Stimulated activated memory B cell treated with anti-CD40 and anti-IgM and Interleukin-4, amounts not matched to agents 10 μg/mL and 1 μg/mL and 100 μg/mL, for 72 hours (primary cell): ENCODE measurements around the gene THSD4.

Source experiments
- ATAC-seq: fragments of 150-1000 bp; cut with Tn5 transposase; 2 replicates; pipeline ENCODE4 v1.10.0; 2021
- H3K27ac Mint-ChIP-seq: one replicate; pipeline ENCODE4 v1.8.0; 2022; ENCODE audit warnings: mild to moderate bottlenecking, mixed read lengths
- H3K27me3 Mint-ChIP-seq: one replicate; pipeline ENCODE4 v1.8.0; 2022; ENCODE audit warnings: mixed read lengths
- H3K36me3 Mint-ChIP-seq: one replicate; pipeline ENCODE4 v1.8.0; 2022; ENCODE audit warnings: mixed read lengths
- H3K4me1 Mint-ChIP-seq: one replicate; pipeline ENCODE4 v1.8.0; 2022; ENCODE audit warnings: mixed read lengths
- H3K4me3 Mint-ChIP-seq: one replicate; pipeline ENCODE4 v1.8.0; 2022; ENCODE audit warnings: mild to moderate bottlenecking, moderate library complexity, mixed read lengths
- H3K9me3 Mint-ChIP-seq: one replicate; pipeline ENCODE4 v1.8.0; 2022; ENCODE audit warnings: mixed read lengths

Gene THSD4

DNA sequence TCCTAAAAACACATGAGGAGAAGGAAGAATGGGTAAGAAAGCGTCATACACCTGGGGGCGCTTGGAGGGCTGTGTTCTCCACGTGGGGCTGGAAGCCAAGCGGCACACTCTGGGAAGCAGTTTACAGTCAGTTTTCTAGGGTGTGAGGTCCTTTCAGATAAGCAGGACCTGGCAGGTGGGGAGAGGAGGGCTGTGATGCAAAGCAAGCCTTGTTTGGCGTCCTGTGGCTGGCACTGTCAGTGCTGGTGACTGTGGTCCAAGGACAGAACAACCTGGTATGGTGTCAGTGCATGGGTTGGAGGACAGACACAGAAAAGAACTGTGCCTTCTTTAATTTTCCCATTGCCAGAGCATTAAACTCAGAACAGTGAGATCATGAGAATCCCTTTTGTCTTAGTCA is 434.4 kb downstream of the THSD4 start:
- Mint-ChIP-seq H3K27ac (no peak overlapping the region), H3K4me1 (no peaks in the 10 kb centered on the region)
- no peak for ATAC-seq

DNA sequence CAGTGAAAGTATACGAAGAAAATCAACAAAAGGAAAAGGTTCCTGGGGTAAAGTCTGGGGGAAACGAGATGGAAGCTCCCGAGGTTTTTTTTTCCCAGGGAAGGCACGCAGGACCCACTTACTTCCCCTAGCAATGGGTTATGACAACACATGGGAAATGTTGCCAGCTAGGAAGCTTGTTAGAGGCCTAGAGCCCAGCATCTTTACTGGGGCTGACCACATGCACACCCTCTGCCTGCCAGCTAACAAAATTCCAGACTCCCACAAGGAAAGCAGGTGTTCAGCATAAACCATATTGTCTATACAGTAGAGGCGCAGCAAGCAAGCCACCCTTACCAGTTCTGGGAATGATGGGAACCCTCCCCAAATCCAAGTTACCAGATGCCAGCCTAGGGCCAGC is 436.3 kb downstream of the THSD4 start:
- no peaks in the 10 kb centered on the region for H3K36me3 Mint-ChIP-seq
- no peak for ATAC-seq
- no peaks in the 10 kb centered on the region for H3K9me3 Mint-ChIP-seq
- no peaks in the 10 kb centered on the region for H3K4me1 Mint-ChIP-seq
- no peak overlapping the region for H3K4me3 Mint-ChIP-seq
- no peak overlapping the region for H3K27ac Mint-ChIP-seq
- no peaks in the 10 kb centered on the region for H3K27me3 Mint-ChIP-seq

More for the DNA sequence above, 434.4 kb downstream of the THSD4 start:
- H3K36me3 Mint-ChIP-seq: no peaks in the 10 kb centered on the region
- no peak overlapping the region for H3K4me3 Mint-ChIP-seq
- peaks cover 4% of the 10 kb centered on the region for H3K9me3 Mint-ChIP-seq
- no peaks in the 10 kb centered on the region for H3K27me3 Mint-ChIP-seq

DNA sequence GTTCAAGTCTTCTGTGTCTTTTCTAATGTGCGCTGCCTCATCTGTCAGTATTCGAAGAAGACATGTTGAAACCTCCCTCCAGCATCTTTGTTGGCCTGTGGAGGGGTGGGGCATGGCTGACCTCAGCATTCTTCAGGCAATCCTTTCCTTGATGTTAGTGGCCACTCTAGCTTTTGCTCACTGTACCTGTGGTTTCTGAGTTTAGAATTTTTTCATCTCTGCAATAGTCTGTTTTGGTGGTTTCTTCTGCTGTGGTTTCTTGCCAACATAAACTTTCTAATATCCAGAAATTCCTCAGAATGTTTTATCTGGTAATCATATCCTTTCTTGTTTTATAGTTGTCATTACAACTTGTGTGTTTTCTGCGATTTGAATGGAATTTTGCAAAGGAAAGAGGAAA is 443.8 kb downstream of the THSD4 start:
- H3K36me3 Mint-ChIP-seq: no peaks in the 10 kb centered on the region
- ATAC-seq: no peak

DNA sequence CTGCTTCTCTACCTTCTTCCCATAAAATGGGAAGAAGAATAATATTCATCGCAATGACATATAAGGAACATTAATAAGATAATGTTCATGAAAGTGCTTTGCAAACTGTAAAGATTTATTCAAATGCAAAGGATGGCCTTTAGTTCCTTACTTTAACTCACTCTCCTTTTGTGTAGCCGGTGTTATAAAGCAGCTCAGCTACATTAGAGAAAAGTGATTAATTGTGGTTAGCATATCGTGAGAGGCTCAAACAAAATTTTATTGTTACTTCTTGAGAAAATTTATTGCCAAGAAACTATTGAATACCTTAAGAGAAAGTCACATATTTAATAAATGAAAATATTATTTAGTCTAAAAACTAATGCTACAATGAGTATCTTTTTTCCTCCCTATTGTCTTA is 444.3 kb downstream of the THSD4 start:
- H3K36me3 Mint-ChIP-seq: no peaks in the 10 kb centered on the region
- ATAC-seq: no peak
- no peaks in the 10 kb centered on the region for H3K4me1 Mint-ChIP-seq
- H3K27me3 Mint-ChIP-seq: peaks cover 22% of the 10 kb centered on the region
- H3K4me3 Mint-ChIP-seq: no peak overlapping the region
- no peaks in the 10 kb centered on the region for H3K9me3 Mint-ChIP-seq
- H3K27ac Mint-ChIP-seq: no peak overlapping the region

More for the DNA sequence above, 443.8 kb downstream of the THSD4 start:
- no peak overlapping the region for H3K27ac Mint-ChIP-seq
- H3K27me3 Mint-ChIP-seq: peaks cover 22% of the 10 kb centered on the region
- H3K4me3 Mint-ChIP-seq: no peak overlapping the region
- H3K4me1 Mint-ChIP-seq: no peaks in the 10 kb centered on the region
- H3K9me3 Mint-ChIP-seq: no peaks in the 10 kb centered on the region

DNA sequence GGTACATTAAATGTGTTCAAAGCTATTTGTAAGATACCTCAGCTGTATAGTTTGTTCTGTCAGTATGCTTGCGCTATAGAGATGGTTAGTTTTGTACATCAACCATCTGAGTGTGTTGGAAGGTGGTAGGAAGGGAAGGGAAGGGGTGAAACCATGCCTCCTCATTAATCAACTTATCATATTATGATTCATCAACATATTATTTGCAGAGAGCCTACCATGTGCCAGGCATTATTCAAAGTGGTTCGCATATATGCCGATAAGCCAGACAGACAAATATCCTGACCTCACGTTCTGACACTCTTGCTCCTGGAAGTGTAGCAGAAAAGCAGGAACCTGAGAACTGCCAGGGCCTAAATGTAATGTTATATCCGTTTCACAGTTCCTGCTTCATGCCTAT is 447.0 kb downstream of the THSD4 start:
- H3K9me3 Mint-ChIP-seq: no peaks in the 10 kb centered on the region
- peaks cover 22% of the 10 kb centered on the region for H3K27me3 Mint-ChIP-seq
- ATAC-seq: no peak
- H3K4me3 Mint-ChIP-seq: no peak overlapping the region
- no peaks in the 10 kb centered on the region for H3K36me3 Mint-ChIP-seq
- no peaks in the 10 kb centered on the region for H3K4me1 Mint-ChIP-seq
- no peak overlapping the region for H3K27ac Mint-ChIP-seq

DNA sequence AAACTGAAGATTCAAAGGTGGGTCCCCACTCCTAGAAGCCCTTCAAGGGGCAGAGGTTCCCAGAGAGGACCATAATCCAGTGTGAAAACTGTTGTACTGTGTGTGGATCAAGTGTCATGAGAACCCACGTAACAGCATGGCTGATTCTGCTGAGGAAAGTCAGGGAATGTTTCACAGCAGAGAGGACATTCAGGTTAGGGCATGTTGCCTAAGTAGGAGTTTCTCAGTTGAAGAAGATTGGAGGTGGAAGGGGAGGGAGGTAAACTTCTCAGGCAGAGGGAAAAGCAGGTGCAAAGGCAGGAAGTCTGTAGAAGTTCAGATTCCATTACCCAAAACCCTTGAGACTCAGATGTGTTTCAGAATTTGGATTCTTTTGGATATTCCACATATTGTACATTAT is 448.9 kb downstream of the THSD4 start:
- H3K4me1 Mint-ChIP-seq: no peaks in the 10 kb centered on the region
- peaks cover 19% of the 10 kb centered on the region for H3K27me3 Mint-ChIP-seq
- H3K36me3 Mint-ChIP-seq: no peaks in the 10 kb centered on the region
- ATAC-seq: no peak
- H3K4me3 Mint-ChIP-seq: no peak overlapping the region
- H3K9me3 Mint-ChIP-seq: no peaks in the 10 kb centered on the region
- no peak overlapping the region for H3K27ac Mint-ChIP-seq

DNA sequence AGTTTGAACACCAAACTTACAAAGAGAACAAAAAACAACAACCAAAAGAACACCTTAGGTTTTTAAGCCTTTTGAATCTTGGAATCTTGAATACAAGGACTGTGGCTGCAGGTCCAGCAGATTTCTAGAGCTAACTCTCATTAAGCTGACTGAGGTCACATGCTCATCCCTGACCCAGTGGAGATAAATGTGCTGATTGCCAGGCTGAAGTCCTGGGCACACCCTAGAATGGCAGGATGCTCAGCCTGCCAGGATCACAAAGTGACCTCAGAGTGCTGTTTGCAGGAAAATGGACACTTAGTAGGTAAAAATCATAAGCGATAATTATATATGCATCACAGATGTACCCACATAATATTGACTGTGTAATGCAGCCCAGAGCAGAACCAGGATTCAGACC is 449.7 kb downstream of the THSD4 start:
- no peak overlapping the region for H3K27ac Mint-ChIP-seq
- no peaks in the 10 kb centered on the region for H3K36me3 Mint-ChIP-seq
- peaks cover 12% of the 10 kb centered on the region for H3K27me3 Mint-ChIP-seq
- no peaks in the 10 kb centered on the region for H3K9me3 Mint-ChIP-seq
- no peaks in the 10 kb centered on the region for H3K4me1 Mint-ChIP-seq
- H3K4me3 Mint-ChIP-seq: no peak overlapping the region
- no peak for ATAC-seq

DNA sequence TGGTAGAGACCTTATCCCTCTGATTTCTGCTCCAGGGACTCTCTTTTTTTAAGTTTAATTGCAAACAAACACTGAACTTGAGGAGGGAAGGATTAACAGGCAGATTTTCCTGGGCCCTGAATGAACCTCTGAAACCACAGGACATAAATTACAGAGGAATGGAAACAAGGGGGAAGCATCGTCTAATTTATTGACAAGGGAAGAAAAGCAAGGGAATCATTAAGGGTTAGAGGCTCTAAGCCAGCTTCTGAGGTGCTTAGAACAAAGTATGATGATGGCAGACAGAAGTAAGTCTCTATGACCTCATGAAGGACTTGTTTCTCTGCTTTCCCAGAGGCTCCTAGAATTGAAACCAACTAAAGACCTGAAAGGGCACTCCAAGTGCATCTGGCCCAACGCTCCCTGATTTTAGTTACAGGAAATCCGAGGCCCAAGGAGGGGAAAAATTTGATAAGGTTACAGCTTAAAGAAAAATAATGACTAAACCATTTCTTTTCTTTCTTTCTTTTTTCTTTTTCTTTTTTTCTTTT is 450.4 kb downstream of the THSD4 start:
- H3K27me3 Mint-ChIP-seq: peaks cover 11% of the 10 kb centered on the region
- ATAC-seq: no peak
- no peaks in the 10 kb centered on the region for H3K4me1 Mint-ChIP-seq
- no peaks in the 10 kb centered on the region for H3K9me3 Mint-ChIP-seq
- H3K27ac Mint-ChIP-seq: no peak overlapping the region
- H3K36me3 Mint-ChIP-seq: no peaks in the 10 kb centered on the region
- H3K4me3 Mint-ChIP-seq: no peak overlapping the region

DNA sequence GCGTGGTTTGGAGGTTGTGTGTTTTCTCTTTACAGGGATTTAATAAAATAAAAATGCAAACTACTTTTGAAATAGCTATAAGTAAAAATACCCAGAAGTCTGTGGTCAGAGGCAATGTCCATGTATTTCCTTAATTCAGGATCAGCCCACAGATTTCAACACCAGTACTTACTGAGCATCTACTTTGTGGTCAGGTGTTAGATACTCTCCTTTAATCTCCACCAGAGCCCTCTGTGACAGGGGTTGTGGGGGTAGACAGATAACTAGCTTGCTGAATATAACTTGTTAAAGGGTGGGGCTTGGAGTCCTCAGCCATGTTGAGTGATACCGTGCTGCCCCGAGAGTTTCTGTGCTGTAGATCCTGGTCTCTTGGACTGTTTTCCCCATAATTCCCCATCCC is 451.0 kb downstream of the THSD4 start:
- Mint-ChIP-seq H3K27ac (no peak overlapping the region), H3K4me1 (no peaks in the 10 kb centered on the region), H3K36me3 (no peaks in the 10 kb centered on the region), H3K27me3 (peaks cover 6% of the 10 kb centered on the region), H3K9me3 (no peaks in the 10 kb centered on the region), H3K4me3 (no peak overlapping the region)
- no peak for ATAC-seq

DNA sequence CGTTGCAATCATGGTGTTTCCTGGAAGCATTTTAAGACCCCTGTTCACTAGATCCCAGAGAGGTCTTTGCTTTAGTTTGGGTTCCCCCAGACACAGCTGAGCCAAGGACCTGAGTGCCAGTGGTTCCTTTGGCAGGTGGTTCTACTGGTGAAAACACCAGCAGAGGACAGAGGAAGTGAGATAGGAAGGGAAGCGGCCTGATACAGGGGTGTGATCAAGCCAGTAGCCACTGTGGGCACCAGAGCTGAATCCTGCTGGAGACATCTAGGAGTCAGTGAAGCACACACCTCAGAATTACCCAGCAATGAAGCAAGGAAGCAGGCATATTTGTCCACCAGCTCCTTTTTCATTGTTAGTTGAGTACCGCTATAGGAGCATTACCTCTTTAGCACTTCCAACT is 451.9 kb downstream of the THSD4 start:
- no peak for ATAC-seq
- Mint-ChIP-seq H3K27me3 (no peaks in the 10 kb centered on the region), H3K36me3 (no peaks in the 10 kb centered on the region), H3K9me3 (no peaks in the 10 kb centered on the region), H3K4me1 (no peaks in the 10 kb centered on the region), H3K27ac (no peak overlapping the region), H3K4me3 (no peak overlapping the region)

DNA sequence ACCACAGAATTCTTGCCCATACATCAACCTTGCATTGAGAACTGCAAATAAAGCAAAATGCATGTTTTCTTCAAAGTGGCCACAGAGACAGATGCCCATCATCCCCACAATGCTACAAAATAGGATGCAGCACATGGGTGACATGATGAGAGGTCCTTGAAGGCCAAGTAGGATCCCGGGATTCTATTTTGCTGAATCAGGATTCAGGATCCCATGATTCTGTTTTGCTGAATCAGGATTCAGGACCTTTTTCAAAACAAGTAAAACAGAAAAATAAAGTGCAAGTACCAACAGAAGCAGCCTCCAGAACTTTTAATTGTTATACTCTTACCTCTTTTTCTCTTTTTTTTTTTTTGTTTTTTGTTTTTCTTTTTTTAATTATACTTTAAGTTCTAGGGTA is 453.0 kb downstream of the THSD4 start:
- no peaks in the 10 kb centered on the region for H3K9me3 Mint-ChIP-seq
- no peaks in the 10 kb centered on the region for H3K27me3 Mint-ChIP-seq
- H3K36me3 Mint-ChIP-seq: no peaks in the 10 kb centered on the region
- ATAC-seq: no peak
- H3K4me3 Mint-ChIP-seq: no peak overlapping the region
- no peak overlapping the region for H3K27ac Mint-ChIP-seq
- no peaks in the 10 kb centered on the region for H3K4me1 Mint-ChIP-seq

DNA sequence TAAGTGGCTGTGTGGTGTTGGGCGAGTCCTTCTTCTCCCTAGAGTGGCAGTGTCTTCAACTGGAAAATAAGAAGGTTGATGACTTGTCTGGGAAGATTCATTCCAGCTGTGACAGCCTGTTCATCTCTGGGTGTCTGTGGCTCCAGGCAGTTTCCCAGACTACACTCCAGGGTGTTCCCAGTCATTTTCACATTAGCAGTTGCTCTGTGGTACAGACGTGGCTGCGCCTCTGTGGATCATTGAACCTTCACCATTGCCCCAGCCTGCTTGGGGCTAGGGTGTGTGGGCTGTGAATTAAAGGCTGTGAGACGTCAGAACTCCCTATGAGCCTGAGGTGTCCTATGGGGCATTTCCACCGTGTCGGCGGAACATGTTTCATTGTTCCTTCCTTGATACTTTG is 455.5 kb downstream of the THSD4 start:
- no peak overlapping the region for H3K27ac Mint-ChIP-seq
- ATAC-seq: no peak
- no peaks in the 10 kb centered on the region for H3K36me3 Mint-ChIP-seq
- no peaks in the 10 kb centered on the region for H3K4me1 Mint-ChIP-seq
- no peak overlapping the region for H3K4me3 Mint-ChIP-seq
- no peaks in the 10 kb centered on the region for H3K9me3 Mint-ChIP-seq
- no peaks in the 10 kb centered on the region for H3K27me3 Mint-ChIP-seq

DNA sequence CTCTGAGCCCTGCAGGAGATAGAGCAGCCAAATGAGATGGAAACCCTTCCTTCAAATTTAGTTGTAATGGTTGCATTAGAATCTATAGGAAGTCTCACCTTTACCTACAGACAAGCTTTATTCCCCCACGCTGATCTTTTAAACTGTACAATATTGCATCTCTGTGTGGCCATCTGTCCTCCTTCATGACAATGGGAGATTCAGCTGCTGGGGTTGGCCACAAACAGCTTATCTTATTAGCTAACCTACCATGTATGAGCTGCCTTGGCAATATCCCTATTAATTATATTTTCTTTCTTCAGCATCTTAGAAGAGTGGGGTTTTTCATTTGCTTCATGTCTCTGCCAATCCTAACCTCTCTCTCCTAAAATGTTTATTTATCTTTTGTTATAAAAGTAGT is 456.4 kb downstream of the THSD4 start:
- H3K4me1 Mint-ChIP-seq: no peaks in the 10 kb centered on the region
- no peaks in the 10 kb centered on the region for H3K27me3 Mint-ChIP-seq
- ATAC-seq: no peak
- no peaks in the 10 kb centered on the region for H3K36me3 Mint-ChIP-seq
- no peak overlapping the region for H3K27ac Mint-ChIP-seq
- H3K4me3 Mint-ChIP-seq: no peak overlapping the region
- no peaks in the 10 kb centered on the region for H3K9me3 Mint-ChIP-seq

DNA sequence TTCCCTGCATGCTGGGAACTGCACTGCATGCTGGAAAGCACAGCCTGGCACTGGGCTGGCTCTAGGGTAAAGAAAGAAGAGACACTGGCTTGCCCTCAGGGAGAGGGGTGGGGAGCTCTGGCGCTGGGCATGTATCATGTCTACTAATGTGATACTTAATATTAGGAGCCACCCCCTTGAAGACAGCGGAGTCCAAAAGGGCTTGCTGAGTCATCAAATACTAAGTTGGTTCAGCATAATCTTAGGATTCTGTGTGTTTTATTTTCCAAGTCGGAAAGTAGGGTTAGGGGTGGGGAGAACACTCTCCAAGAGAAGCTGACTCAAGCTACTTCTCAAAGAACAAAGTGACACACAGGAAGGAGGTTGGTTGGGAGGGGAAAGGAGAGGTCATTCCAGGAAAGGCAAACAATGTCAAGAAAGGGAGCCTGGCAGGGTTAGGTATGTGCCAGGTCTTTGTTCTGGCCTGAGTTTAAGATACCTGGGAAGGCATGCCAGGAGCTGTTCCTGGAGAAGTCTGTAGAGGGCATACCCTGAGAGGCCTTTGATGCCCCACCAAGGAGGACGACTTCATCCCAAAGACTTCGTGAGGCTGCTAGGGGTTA is 457.3 kb downstream of the THSD4 start:
- no peaks in the 10 kb centered on the region for H3K27me3 Mint-ChIP-seq
- no peaks in the 10 kb centered on the region for H3K9me3 Mint-ChIP-seq
- H3K27ac Mint-ChIP-seq: no peak overlapping the region
- H3K4me3 Mint-ChIP-seq: no peak overlapping the region
- no peaks in the 10 kb centered on the region for H3K36me3 Mint-ChIP-seq
- ATAC-seq: no peak
- no peaks in the 10 kb centered on the region for H3K4me1 Mint-ChIP-seq

DNA sequence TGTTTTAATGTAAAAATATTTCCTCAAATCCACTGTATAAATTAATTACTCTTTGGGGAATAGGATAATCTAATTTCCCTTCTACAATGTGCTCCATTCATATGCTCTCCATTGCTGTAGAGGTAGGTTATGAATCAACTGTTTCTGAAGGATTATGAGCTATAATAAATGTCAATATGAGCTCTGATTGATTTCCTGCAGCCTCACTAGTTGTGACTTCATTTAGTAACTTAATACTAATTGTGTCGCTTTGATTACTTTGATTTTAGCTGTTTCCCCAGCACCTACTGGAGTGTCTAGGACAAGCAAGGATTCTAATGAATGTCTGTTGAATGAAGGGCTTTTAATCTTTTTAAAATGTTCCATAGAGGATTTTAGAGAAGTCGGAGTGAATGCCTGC is 458.3 kb downstream of the THSD4 start:
- no peak for ATAC-seq
- no peak overlapping the region for H3K4me3 Mint-ChIP-seq
- no peaks in the 10 kb centered on the region for H3K4me1 Mint-ChIP-seq
- H3K9me3 Mint-ChIP-seq: no peaks in the 10 kb centered on the region
- no peaks in the 10 kb centered on the region for H3K27me3 Mint-ChIP-seq
- H3K36me3 Mint-ChIP-seq: no peaks in the 10 kb centered on the region
- no peak overlapping the region for H3K27ac Mint-ChIP-seq

DNA sequence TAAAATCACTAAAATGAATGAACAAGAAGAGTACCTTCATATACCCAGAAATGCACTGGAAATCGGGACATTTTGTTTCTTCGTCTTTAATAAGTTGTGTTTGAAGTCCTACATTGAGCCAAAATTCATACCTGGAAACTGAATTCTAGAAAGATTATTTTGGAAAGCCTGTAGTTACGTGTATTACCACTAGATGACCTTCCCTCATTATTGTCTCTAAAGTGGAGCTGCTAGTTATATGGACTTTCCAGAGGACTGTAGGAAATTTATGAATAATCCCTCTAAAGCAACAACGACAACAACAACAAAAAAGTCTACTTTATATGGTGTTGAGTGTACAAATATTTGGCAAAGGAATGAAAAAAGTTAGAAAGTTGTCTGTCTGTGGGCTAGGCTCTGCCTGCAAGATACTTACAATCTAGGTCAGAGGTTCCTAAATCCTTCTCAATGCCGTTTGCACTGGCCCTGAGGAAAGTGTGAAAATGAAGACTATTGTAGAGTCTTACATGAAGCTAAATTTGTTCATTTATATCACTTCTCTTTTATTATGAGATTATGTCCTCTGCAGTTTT is 460.3 kb downstream of the THSD4 start:
- no peak for ATAC-seq
- Mint-ChIP-seq H3K9me3 (no peaks in the 10 kb centered on the region), H3K27ac (no peak overlapping the region), H3K4me1 (no peaks in the 10 kb centered on the region), H3K27me3 (no peaks in the 10 kb centered on the region), H3K4me3 (no peak overlapping the region), H3K36me3 (no peaks in the 10 kb centered on the region)
